Thyroid gland (tissue), 4 donors: ENCODE results near the gene L2HGDH.

Source experiments
- CTCF ChIP-seq, 6 experiments: fragments of 200-600 bp in 3 of 6; fragments of 450-650 bp in 3 of 6; sonication (generic) in 3 of 6; IDR thresholded peaks; one replicate each; pipeline ENCODE4 v1.5.1; 2016 to 2019; ENCODE audit warnings: antibody characterized with exemption in 6 of 6, mild to moderate bottlenecking in 2 of 6, inconsistent platforms in 1 of 6, moderate library complexity in 1 of 6
- POLR2A ChIP-seq, 2 donors: fragments of 450-650 bp; IDR thresholded peaks; one replicate each; pipeline ENCODE4 v1.6.1; 2017; ENCODE audit warnings: antibody characterized with exemption in 2 of 2, mild to moderate bottlenecking in 2 of 2, moderate library complexity in 1 of 2

DNA sequence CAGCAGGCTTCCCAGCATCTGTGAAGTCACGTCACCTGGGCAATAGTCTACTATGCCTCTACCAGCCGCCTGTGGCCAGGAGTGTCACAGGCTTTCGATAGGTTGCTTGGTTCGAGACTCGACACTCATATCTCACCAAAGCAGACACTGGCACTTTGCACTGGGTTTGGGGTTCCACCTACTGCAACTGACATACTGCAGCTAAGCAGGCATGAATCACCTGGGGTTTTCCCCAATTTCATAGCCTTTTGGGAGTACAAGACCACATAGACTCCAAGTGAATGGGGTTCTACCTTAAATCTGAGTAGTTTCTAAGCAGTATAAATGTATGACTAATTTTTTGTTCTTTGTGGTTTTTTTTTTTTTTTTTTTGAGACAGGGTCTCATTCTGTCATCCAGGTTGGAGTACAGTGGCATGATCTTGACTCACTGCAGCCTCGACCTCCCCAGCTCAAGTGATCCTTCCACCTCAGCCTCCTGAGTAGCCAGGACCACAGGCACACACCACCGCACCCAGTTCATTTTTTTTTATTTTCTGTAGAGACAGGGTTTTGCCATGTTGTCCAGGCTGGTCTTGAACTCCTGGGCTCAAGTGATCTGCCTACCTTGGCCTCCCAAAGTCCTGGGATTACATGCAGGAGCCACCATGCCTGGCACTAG lies 32.2 kb upstream of the L2HGDH start:
- TF ChIP-seq CTCF (IDR thresholded peaks at IDR 0.05) = no peak
- no peak for TF ChIP-seq POLR2A (IDR thresholded peaks at IDR 0.05)
